ENCODE data around the gene CDH4. TPM values are rescaled to one million over a fixed set of nuclear protein-coding genes. Genes with fewer than 3 reads are reported as not detected.

Gene CDH4
- total RNA-seq, 6 donors from 2014 or later = 0.20 to 1.0 (median 0.40) TPM; not detected in 1

GRCh38 chr20:61725966-61726365 lies 473.9 kb downstream of the CDH4 start:
- Histone ChIP-seq H3K27ac (no peak overlapping the region), H3K36me3 (no peaks in the 10 kb centered on the region), H3K9me3 (no peaks in the 10 kb centered on the region), H3K4me1 (no peaks in the 10 kb centered on the region), H3K4me3 (no peak overlapping the region), H3K27me3 (no peaks in the 10 kb centered on the region)
- ATAC-seq (ENCODE audit: low FRiP score in 2 of 2) (no peak), DNase-seq (peak in 1 of 2 donors; percentile 25)
- TF ChIP-seq POLR2AphosphoS5 (IDR thresholded peaks at IDR 0.05) (no peak), POLR2A (IDR thresholded peaks at IDR 0.05) (no peak), EP300 (IDR thresholded peaks at IDR 0.05) (no peak), CTCF (IDR thresholded peaks at IDR 0.05) (no peak)
- WGBS, 2 donors = 80% methylated on average over 7 of the region's 8 CpGs; no CpG with 5 or more reads in 1 of the 2 donors

- Histone ChIP-seq H3K27ac (no peak overlapping the region), H3K9me3 (no peaks in the 10 kb centered on the region), H3K27me3 (no peaks in the 10 kb centered on the region), H3K4me1 (no peaks in the 10 kb centered on the region), H3K36me3 (no peaks in the 10 kb centered on the region), H3K4me3 (no peak overlapping the region)
- 91 to 94% methylated on average over 5 of the region's 5 CpGs for WGBS, 2 donors
- ATAC-seq (ENCODE audit: low FRiP score in 2 of 2) = no peak
- DNase-seq = no peak
- TF ChIP-seq CTCF (IDR thresholded peaks at IDR 0.05) = no peak
- TF ChIP-seq EP300 (IDR thresholded peaks at IDR 0.05) = no peak
- TF ChIP-seq POLR2A (IDR thresholded peaks at IDR 0.05) = no peak
- TF ChIP-seq POLR2AphosphoS5 (IDR thresholded peaks at IDR 0.05) = no peak
Measured at GRCh38 chr20:61726979-61727378, 474.9 kb downstream of the CDH4 start.

- WGBS, 2 donors = 80% methylated on average over 2 of the region's 2 CpGs; no CpG with 5 or more reads in 1 of the 2 donors
- no peaks in the 10 kb centered on the region for H3K27me3 ChIP-seq
- no peak for DNase-seq
- no peak for ATAC-seq (ENCODE audit: low FRiP score in 2 of 2)
- no peaks in the 10 kb centered on the region for H3K36me3 ChIP-seq
- TF ChIP-seq POLR2A (IDR thresholded peaks at IDR 0.05) (no peak), CTCF (IDR thresholded peaks at IDR 0.05) (no peak), POLR2AphosphoS5 (IDR thresholded peaks at IDR 0.05) (no peak), EP300 (IDR thresholded peaks at IDR 0.05) (no peak)
- no peak overlapping the region for H3K4me3 ChIP-seq
- no peak overlapping the region for H3K27ac ChIP-seq
- no peaks in the 10 kb centered on the region for H3K9me3 ChIP-seq
- H3K4me1 ChIP-seq = no peaks in the 10 kb centered on the region
Measured at GRCh38 chr20:61727761-61728160, 475.7 kb downstream of the CDH4 start.

GRCh38 chr20:61728326-61728725 lies 476.3 kb downstream of the CDH4 start:
- Histone ChIP-seq H3K9me3 (no peaks in the 10 kb centered on the region), H3K27me3 (no peaks in the 10 kb centered on the region), H3K27ac (no peak overlapping the region), H3K4me1 (no peaks in the 10 kb centered on the region), H3K36me3 (no peaks in the 10 kb centered on the region), H3K4me3 (no peak overlapping the region)
- ATAC-seq (ENCODE audit: low FRiP score in 2 of 2) (no peak), DNase-seq (peak in 1 of 2 donors; percentile 25)
- TF ChIP-seq CTCF (IDR thresholded peaks at IDR 0.05) = no peak
- TF ChIP-seq POLR2AphosphoS5 (IDR thresholded peaks at IDR 0.05) = no peak
- no peak for TF ChIP-seq POLR2A (IDR thresholded peaks at IDR 0.05)
- TF ChIP-seq EP300 (IDR thresholded peaks at IDR 0.05) = no peak
- WGBS, 2 donors = 83 to 96% methylated on average over 4 to 6 of the region's 6 CpGs

All from upper lobe of left lung (tissue), 6 donors.